ENCODE data around the gene ADAMTS17. TPM values are rescaled to one million over a fixed set of nuclear protein-coding genes. Genes with fewer than 3 reads are reported as not detected.

Gene ADAMTS17
- total RNA-seq, 1 experiment from 2014 or later, result 1.6 TPM

DNA sequence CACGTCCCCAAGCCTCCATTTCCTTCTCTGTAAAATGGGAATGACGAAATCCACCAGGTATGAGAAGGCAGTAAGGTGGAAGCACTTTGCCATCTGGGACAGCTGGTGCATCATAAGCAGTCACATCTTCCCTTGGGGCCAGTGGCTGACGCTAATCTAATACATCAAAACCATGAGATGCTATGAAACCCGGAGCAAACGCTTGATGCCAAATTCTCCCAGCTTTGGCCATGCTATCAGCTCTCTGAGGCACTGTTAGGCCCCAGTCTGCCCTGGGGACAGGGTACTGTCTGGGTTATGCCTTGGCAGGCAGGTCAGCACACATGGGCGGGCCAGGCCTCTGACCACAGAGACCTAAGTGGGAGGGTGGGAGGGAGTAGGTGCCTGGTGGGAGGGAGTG, 66.1 kb downstream of the ADAMTS17 start:
- BruUV-seq (replicated peaks), result no TSS peak
- Histone ChIP-seq H3K4me1 (ENCODE audit: control insufficient read depth, insufficient read depth, low read length) (no peaks in the 10 kb centered on the region), H3K36me3 (ENCODE audit: control insufficient read depth, insufficient read depth, low read length) (no peaks in the 10 kb centered on the region), H3K27me3 (ENCODE audit: control insufficient read depth, insufficient read depth, low read length) (no peaks in the 10 kb centered on the region), H3K9me3 (ENCODE audit: control insufficient read depth, insufficient read depth, low read depth, low read length) (no peaks in the 10 kb centered on the region), H3K4me3 (ENCODE audit: low read depth in 2 of 2, low read length in 2 of 2) (no peak overlapping the region), H3K27ac (ENCODE audit: low read length) (no peak overlapping the region)
- ChIA-PET POLR2A (no interaction called here), CTCF (no interaction called here)
- intact Hi-C loops (cut with micrococcal nuclease; ENCODE audit: unreplicated experiment), result no loop called here
- no peak for DNase-seq (ENCODE audit: low read depth, low spot score)
- TF ChIP-seq TCF7L2 (IDR thresholded peaks at IDR 0.05; ENCODE audit: low read depth, low read length) (no peak), POLR2AphosphoS5 (IDR thresholded peaks at IDR 0.05; ENCODE audit: low read depth, low read length) (no peak), SIN3A (IDR thresholded peaks at IDR 0.05; ENCODE audit: borderline replicate concordance, insufficient read depth, low read depth, low read length) (no peak)
- TF ChIP-seq, protein P1, sequence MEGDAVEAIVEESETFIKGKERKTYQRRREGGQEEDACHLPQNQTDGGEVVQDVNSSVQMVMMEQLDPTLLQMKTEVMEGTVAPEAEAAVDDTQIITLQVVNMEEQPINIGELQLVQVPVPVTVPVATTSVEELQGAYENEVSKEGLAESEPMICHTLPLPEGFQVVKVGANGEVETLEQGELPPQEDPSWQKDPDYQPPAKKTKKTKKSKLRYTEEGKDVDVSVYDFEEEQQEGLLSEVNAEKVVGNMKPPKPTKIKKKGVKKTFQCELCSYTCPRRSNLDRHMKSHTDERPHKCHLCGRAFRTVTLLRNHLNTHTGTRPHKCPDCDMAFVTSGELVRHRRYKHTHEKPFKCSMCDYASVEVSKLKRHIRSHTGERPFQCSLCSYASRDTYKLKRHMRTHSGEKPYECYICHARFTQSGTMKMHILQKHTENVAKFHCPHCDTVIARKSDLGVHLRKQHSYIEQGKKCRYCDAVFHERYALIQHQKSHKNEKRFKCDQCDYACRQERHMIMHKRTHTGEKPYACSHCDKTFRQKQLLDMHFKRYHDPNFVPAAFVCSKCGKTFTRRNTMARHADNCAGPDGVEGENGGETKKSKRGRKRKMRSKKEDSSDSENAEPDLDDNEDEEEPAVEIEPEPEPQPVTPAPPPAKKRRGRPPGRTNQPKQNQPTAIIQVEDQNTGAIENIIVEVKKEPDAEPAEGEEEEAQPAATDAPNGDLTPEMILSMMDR (IDR thresholded peaks at IDR 0.05), result no peak
- TF ChIP-seq, protein P2, sequence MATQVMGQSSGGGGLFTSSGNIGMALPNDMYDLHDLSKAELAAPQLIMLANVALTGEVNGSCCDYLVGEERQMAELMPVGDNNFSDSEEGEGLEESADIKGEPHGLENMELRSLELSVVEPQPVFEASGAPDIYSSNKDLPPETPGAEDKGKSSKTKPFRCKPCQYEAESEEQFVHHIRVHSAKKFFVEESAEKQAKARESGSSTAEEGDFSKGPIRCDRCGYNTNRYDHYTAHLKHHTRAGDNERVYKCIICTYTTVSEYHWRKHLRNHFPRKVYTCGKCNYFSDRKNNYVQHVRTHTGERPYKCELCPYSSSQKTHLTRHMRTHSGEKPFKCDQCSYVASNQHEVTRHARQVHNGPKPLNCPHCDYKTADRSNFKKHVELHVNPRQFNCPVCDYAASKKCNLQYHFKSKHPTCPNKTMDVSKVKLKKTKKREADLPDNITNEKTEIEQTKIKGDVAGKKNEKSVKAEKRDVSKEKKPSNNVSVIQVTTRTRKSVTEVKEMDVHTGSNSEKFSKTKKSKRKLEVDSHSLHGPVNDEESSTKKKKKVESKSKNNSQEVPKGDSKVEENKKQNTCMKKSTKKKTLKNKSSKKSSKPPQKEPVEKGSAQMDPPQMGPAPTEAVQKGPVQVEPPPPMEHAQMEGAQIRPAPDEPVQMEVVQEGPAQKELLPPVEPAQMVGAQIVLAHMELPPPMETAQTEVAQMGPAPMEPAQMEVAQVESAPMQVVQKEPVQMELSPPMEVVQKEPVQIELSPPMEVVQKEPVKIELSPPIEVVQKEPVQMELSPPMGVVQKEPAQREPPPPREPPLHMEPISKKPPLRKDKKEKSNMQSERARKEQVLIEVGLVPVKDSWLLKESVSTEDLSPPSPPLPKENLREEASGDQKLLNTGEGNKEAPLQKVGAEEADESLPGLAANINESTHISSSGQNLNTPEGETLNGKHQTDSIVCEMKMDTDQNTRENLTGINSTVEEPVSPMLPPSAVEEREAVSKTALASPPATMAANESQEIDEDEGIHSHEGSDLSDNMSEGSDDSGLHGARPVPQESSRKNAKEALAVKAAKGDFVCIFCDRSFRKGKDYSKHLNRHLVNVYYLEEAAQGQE (IDR thresholded peaks at IDR 0.05; ENCODE audit: insufficient read depth in 1 of 2, low read depth in 2 of 2, low read length in 1 of 2), result no peak
- ATAC-seq, result no peak
- in situ Hi-C loops (cut with HindIII; ENCODE audit: low pct_unique_long_range_greater_than_20kb, low sequenced_read_pairs), result no loop called here

DNA sequence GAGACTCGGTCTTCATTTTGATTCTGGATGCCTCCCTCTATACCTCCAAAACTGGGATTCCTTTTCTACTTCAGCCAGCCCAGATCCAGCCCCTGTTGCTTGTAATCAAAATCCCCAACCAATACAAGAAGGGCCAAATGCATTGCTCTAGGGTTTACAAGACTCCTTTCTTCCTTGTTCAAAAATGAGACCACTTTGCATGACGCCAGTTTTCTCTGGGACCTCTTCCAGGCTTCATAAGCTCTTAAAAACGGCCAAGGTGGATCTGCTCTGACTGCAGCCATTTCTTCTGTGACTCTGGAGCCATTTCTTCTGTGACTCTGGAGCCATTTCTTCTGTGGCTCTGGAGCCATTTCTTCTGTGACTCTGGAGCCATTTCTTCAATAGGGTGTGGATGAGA, 71.9 kb downstream of the ADAMTS17 start:
- ChIA-PET CTCF (no interaction called here), POLR2A (no interaction called here)
- DNase-seq (ENCODE audit: low read depth, low spot score), result no peak
- H3K27ac ChIP-seq (ENCODE audit: low read length), result no peak overlapping the region
- H3K9me3 ChIP-seq (ENCODE audit: control insufficient read depth, insufficient read depth, low read depth, low read length), result no peaks in the 10 kb centered on the region
- intact Hi-C loops (cut with micrococcal nuclease; ENCODE audit: unreplicated experiment), result no loop called here
- no peak for ATAC-seq
- in situ Hi-C loops (cut with HindIII; ENCODE audit: low pct_unique_long_range_greater_than_20kb, low sequenced_read_pairs), result no loop called here
- H3K36me3 ChIP-seq (ENCODE audit: control insufficient read depth, insufficient read depth, low read length), result no peaks in the 10 kb centered on the region
- TF ChIP-seq SIN3A (IDR thresholded peaks at IDR 0.05; ENCODE audit: borderline replicate concordance, insufficient read depth, low read depth, low read length), result no peak
- TF ChIP-seq, protein P2 (IDR thresholded peaks at IDR 0.05; ENCODE audit: insufficient read depth in 1 of 2, low read depth in 2 of 2, low read length in 1 of 2), result no peak
- TF ChIP-seq TCF7L2 (IDR thresholded peaks at IDR 0.05; ENCODE audit: low read depth, low read length), result no peak
- TF ChIP-seq, protein P1 (IDR thresholded peaks at IDR 0.05), result no peak
- no peak overlapping the region for H3K4me3 ChIP-seq (ENCODE audit: low read depth in 2 of 2, low read length in 2 of 2)
- no TSS peak for BruUV-seq (replicated peaks)
- H3K27me3 ChIP-seq (ENCODE audit: control insufficient read depth, insufficient read depth, low read length), result no peaks in the 10 kb centered on the region; the same call in 1 of the 2 replicates
- no peaks in the 10 kb centered on the region for H3K4me1 ChIP-seq (ENCODE audit: control insufficient read depth, insufficient read depth, low read length)
